Measurements from ENCODE around the gene ADCY9. TPM values are rescaled to one million over a fixed set of nuclear protein-coding genes. Genes with fewer than 3 reads are reported as not detected.
A peak's percentile ranks its signal among the peaks of the same experiment; 100 is the strongest.
"Not testable (repeated sequence)": the region's sequence is repeated elsewhere in the genome, so short reads cannot be mapped to it uniquely, and the experiment has no call there.

Gene ADCY9
- total RNA-seq (2014; rRNA removed; shearing (Covaris generic)), result 6.9 and 7.8 TPM in 2 replicates

DNA sequence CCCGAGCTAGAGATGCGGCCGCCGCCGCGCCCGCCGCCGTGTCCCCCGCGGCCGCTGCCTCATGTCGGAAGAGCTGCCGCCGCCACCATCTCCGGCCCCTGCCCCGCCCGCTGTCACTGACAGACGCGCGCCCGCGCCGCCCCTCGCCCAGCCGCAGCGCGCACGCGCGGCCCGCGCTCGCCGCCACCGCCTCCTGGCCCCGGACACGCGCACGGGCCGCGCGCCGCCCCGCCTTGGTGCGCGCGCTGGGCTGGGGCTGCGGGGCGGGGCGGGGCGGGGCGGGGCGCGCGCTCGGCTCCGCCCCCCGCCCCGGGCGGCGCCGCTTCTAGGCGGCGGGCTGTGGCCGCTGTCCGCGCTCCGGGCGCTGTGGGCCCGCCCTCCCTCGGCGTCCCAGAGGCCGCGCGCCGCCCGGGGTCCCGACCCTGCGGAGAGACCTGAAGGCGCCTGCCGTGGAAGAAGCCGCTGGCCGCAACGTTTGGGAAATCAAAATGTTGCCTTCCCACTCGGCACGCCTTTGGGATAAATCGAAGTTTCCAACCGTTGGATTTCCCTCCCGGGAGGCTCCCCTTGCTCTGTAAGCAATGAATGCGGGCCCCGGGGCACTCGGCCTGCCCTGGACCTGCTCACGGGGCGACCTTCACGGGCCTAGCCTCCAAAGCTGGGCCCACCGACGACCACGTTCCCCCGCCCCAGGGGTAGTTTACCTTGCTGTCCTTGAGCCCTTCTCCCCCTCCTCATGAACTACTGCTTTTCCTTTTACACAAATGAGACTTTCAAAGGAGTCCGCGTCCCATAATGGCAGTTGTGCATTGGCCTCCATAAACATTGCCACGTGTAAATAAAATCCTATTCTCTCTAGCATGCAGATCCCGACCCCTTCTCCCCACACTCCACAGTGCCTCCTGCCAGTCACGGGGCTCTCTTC lies at the start of gene ADCY9:
TSS of gene ADCY9 (minus strand) at position 118 of the 925 bp plus-strand sequence. CDS start 1,000 bp downstream, outside the sequence.
- DNase-seq (ENCODE audit: low read depth), result peak; percentile 75

DNA sequence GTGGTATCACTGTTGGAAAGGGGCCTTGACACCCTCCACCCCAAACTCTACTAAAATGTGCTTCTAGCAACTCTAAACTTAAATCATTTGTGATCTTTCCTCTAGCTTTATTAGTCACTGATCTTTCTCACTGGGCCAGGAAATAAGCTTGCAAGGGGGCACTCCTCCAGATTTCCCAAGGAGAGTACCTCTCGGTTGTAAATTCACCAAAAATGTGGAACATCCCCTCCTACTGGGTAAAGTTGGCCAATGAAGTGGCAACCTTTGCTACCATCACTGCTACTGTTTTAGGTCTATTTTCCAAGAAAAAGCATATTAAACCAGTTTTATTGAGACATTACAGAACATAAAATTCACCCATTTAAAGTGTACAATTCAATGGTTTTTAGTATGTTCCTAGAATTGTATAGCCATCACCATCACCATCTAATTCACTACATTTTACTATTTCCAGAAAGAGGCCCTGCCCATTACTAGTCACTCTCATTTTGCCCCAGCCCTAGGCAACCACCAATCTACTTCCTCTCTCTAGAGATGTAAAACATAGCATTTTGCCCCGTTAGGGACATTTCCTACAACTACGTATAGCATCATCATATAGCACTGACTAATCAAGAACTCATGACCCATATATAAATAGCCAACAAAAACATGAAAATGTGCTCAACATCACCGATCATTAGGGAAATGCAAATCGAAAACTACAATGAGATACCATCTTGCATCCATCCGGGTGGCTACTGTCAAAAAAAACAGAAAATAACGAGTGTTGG lies 44.6 kb upstream of the ADCY9 start:
- DNase-seq (ENCODE audit: low read depth), result peak; percentile 27

DNA sequence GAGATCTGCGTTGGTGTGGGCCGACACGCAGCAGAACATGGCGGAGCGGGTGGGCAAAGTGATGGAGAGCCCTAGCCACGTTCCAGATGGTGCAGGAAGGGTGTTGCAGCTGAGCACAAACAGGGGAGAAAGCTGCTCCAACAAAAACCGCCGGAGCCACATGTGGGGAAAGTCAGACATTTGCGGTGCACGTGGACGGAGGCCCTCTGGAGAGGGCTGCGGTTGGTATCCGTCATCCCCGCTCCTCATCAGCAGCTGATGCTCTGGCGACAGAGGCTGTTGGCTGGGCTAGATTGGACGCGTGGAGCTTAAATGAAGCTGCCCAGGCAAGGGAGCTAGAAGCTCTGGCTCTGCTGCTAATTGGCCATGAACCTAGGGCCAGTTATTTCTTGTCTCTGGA lies 43.5 kb upstream of the ADCY9 start:
- no peak for DNase-seq (ENCODE audit: low read depth)

DNA sequence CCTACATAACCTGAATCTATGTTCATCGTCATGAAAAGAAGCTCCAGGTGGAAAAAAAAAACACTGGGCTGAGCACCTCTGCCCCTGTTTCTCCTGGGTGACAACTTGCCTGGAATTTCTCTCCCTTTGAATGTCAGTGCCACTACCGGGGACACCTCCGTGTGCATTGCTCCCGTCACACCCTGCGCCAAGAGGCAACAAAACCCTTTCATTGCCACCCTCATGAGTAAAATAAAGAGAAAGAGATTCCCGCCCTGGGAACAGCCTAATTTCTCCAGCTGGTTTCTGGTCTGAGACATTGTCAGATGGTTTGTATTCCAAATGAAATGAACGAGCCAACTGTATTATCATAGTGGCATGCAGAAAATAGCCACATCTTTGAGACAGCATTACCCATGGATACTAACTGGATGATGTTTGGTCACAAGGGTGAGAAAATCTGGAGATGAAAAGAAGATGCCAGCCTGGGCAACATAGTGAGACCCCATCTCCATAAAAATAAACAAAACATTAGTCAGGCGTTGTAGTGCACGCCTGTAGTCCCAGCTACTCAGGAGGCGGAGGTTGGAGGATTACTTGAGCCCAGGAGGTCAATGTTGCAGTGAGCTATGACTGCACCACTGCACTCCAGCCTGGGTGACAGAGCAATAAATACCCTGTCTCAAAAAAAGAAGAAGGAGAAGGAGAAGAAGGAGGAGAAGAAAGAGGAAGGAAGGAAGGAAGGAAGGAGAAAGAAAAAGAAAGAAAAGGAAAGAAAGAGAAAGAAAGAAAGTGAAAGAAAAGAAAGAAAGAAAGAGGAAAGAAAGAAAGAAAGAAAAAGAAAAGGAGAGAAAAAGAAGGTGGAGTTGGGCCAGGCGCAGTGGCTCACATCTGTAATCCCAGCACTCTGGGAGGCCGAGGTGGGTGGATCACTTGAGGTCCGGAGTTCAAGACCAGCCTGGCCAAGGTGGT lies 42.2 kb upstream of the ADCY9 start:
- no peak for DNase-seq (ENCODE audit: low read depth)

DNA sequence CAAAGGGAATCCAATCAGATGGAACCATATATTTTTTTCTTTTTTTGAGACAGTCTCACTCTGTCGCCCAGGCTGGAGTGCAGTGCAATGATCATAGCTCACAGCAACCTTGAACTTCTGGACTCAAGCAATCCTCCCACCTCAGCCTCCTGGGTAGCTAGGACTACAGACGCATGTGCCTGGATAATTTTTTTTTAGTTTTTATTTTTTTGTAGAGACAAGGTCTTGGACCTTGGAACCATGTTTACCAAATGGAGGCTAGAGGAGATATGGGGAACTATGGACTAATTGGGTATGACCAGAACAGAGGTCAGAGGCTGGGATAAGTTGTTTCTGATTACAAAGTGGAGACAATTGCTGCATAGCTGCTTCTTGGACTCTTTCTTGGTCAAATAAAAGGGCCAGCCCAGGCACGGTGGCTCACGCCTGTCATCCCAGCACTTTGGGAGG lies 41.2 kb upstream of the ADCY9 start:
- DNase-seq (ENCODE audit: low read depth), result no peak

DNA sequence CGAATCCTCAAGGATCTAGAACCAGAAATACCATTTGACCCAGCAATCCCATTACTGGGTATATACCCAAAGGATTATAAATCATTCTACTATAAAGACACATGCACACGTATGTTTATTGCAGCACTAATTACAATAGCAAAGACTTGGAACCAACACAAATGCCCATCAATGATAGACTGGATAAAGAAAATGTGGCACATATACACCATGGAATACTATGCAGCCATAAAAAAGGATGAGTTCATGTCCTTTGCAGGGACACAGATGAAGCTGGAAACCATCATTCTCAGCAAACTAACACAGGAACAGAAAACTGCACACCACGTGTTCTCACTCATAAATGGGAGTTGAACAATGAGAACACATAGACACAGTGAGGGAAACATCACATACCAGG lies 40.3 kb upstream of the ADCY9 start:
- DNase-seq (ENCODE audit: low read depth), result not testable (repeated sequence)

DNA sequence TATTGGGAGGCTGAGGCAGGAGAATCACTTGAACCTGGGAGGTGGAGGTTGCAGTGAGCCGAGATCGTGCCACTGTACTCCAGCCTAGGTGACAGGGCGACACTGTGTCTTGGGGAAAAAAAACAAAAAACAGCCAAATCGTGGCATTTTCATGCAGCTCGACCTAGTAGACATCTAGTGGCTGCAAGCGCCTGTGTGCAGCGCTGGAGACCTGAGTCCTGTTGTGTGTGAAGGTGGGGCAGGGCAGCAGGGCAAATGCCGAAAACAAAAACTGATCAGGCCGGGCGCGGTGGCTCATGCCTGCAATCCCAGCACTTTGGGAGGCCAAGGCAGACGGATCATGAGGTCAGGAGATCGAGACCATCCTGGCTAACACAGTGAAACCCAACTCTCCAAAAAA lies 37.1 kb upstream of the ADCY9 start:
- not testable (repeated sequence) for DNase-seq (ENCODE audit: low read depth)

DNA sequence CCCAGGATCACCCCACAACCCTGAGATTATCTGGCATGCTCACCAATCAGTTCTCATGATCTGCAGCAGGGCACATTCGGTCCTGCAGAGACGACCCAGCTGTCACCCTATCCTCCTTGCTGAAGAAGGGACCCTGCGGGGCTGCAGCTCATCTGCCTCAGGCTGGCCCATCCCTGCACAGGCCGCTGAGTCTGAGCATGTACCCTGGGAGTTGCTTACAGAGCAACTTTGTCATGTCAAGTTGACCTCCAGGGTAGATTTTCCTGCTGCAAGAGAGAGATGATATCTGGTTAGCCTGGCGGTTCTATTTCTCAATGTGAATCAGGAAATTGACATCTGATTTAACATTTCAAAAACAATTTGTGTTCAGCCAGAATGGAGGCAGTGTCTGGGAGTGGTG lies 36.0 kb upstream of the ADCY9 start:
- DNase-seq (ENCODE audit: low read depth), result no peak

DNA sequence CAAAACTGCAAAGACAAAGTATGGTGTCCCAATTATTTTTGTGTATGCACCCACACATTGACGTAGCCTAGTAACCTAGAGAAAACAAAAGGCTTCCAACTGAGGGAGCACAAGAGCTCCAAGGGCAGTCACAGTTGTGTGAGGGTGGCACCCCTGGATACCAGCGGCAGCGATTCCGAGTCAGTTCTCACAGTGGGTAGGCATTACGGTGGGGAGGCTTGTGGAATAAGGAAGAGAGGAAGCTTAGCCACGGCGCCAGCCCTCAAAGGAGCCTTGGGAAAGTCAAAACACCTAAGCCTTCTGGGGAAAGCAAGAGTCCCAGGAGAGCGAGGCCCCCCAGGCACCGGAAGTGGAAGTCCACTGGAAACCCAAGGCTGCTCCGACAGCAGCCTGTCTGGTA lies 31.0 kb upstream of the ADCY9 start:
- DNase-seq (ENCODE audit: low read depth), result no peak

DNA sequence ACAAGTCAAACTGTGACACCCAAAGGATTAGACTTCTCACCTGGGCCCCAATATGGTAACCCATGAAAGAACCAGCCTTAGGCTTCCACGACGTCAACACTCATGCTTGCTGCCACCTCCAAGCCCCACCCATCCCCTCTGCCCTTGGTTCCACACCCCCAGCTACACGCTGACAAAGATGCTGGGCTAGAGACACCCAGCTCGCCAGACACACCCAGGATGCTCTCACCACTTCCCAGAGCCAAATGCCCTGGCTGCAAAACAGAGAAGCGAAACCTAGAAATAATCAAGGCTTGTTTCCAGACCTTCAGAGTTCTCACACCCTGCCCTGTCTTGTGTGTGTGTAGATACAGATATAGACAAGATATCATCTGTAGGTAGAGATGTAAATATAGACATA lies 26.0 kb upstream of the ADCY9 start:
- DNase-seq (ENCODE audit: low read depth), result no peak

DNA sequence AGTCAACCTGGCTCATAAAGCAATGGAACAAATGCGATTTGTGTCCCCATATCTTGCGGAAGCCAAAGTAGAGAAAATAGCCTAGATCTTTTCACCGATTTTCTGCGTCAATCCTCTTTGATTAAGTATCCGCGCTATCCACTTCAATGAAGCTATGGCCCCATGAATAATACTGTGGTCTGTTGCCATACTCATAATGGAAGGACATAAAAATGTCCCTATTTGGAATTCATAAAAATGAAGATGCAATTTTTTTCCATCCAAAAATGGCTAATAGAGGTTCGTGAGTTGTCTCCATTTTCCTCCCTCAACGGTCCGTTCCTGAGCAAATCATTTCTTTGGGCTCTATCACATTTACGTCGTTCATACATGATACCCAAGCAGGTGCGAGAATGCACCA lies 25.4 kb upstream of the ADCY9 start:
- no peak for DNase-seq (ENCODE audit: low read depth)

DNA sequence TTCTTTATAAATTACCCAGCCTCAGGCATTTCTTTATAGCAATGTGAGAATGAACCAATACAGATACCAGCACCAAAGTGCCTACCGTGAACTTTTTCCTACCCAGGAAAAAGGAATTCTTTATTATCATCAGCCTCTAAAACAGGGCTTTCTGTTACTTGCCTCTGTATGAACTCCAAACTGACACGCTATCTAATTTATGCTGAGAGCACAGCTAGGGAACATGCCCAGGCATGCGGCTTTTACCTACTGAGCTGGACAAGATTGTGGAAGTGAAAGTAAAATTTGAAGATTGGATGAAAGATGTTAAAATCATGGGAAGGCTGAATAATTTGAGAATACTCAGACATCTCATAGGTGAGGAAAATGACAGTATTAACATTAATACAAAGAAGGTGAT lies 24.4 kb upstream of the ADCY9 start:
- DNase-seq (ENCODE audit: low read depth), result peak; percentile 10

DNA sequence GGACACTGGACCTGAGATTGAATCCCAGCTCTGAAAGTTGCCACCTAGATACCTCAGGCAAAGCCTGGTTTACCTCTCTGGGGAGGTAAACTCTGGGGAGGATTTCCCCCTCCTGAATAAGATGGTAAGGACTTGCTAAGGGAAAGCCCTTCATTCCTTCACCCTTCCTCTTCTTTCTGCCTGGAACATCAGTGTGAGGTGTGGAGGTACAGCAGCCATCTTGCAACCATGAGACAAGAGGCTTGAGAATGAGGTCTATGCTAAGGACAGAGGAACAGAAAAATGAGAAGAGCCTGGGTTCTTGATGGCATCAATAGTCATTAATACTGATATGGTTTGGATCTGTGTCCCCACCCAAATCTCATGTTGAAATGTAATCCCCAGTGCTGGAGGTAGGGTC lies 23.7 kb upstream of the ADCY9 start:
- DNase-seq (ENCODE audit: low read depth), result no peak

DNA sequence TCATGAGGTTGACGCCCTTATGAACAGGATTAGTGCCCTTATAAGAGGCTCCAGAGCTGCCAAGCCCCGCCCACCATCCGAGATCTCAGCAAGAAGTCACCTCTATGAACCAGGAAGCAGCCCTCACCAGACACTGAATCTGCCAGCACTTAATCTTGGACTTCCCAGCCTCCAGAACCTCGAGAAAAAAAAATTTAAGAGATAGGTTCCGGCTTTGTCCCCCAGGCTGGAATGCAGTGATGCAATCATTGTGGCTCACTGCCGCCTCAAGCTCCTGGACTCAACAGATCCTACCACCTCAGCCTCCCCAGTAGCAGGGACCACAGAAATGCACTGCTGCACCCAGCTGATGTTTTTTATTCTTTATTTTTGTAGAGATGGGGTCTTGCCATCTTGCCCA lies 22.5 kb upstream of the ADCY9 start:
- DNase-seq (ENCODE audit: low read depth), result peak; percentile 35

DNA sequence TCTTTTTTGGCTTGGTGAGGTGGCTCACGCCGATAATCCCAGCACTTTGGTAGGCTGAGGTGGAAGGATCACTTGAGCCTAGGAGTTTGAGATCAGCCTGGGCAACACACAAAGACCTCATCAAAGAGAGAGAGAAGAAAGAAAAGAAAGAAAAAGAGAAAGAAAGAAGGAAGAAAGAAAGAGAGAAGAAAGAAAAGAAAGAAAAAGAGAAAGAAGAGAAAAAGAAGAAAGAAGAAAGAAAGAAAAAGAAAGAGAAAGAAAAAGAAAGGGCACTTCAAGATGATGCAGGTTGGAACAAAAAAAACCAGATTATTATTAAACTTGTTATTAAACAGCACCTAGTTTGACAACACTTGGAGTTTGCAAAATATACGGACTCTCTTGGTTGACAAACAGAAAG lies 21.2 kb upstream of the ADCY9 start:
- no peak for DNase-seq (ENCODE audit: low read depth)

DNA sequence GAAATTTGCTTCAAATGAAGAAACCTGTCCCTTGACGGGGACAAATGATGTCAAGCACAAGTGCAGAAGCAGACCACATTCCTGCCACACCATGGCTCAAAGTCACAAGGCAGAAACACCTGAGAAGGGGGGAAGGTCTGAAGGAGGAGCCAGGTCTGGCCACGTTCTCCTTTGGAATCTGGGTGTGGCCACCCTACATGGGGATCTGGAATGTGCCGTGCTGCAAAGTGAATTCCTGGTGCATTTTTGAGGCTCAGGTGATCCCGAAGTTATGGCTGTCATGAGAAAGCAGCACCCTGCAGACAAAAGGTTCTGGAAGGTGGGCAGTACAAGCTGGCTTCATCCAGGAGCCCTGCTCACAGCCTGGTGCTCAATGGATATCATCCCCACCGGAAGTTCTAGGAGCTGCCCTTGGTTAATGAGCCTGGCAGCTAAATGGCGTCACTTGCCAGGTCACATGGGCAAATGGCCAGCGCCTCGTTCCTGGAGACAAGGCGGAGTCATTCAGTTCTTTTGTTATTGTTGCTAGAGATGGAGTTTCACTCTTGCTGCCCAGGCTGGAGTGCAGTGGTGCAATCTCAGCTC lies 20.1 kb upstream of the ADCY9 start:
- DNase-seq (ENCODE audit: low read depth), result no peak

DNA sequence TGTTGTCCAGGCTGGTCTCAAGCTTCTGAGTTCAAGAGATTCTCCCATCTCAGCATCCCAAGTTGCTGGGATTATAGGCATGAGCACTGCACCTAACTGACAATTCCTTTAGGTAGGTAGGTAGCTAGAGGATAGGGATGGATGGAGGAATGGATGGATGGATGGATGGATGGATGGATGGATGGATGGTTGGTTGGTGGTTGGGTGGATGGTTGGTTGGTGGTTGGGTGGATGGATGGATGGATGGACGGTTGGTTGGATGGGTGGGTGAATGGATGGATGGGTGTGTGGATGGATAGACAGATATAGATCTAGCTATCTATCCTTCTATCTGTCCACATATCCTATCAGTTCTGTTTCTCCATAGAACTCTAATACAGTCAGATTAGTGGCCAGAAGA lies 19.3 kb upstream of the ADCY9 start:
- no peak for DNase-seq (ENCODE audit: low read depth)

DNA sequence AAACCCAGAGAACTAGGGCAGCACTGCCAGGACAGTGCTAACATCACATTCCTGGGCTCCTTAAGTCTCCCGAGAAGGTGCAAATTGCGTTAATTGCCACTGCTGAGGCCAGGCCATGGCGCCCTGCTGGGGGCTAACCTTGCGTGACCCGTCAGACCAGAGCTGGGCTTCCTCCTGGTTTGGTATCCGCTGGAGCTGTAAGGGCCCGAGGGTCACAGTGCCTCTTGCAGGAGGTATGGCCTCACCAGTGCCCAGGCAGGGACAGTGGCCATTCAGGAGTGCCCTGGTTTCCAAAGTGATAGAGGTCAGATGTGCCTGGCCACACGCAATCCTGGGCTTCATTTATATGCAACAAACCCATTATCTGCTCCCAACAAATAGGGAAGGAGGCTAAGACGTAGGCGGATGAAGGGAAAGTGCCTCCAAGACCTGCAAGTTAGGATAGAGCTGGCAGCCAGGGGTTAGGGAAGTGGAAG lies 17.7 kb upstream of the ADCY9 start:
- no peak for DNase-seq (ENCODE audit: low read depth)

DNA sequence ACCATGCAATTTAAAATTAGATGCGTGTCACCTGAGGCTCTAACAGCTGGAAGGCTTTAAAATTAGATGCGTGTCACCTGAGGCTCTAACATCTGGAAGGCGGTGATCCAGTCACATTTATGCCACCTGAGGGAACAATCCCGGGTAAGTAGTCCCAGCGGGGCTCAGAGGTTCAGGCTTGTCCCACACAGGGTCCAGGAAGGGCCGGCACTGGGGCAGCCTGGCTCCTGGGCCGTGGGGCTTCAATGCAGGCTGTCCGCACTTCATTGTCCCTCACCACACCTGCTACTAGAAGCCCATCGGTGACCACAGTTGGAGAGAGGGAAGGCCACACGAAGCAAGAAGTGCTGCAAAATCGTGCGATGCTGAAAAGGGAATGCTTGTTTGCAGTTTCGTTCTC lies 15.4 kb upstream of the ADCY9 start:
- no peak for DNase-seq (ENCODE audit: low read depth)

DNA sequence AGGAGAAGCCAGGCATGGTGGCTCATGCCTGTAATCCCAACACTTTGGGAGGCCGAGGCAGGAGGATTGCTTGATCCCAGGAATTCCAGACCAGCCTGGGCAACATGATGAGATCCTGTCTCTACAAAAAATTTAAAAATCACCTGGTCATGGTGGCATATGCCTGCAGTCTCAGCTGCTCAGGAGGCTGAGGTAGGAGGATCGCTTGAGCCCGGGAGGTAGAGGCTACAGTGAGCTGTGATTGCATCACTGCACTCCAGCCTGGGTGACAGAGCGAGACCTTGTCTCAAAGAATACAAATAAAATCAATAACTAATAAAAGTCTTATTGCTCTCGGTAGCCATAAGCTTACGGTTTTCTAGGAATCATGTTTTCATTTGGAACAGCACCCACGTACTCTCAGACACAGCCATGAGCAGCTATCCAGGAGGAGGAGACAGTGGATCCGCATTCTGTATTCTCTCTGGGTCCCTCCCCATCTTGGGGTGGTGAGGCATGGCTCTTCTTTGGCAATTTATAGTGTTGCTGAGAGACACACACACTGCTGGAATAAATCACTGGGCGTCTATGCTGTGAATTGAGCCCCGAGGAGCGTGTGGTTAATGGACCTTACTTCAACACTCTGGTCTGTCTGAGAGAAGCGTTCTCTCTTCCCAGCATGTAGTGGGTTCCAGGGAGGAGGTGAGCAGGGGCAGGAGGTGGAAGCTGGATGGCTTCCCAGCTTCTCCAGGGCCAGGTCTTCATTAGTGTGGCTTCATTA lies 8.5 kb upstream of the ADCY9 start:
- no peak for DNase-seq (ENCODE audit: low read depth)

Data from RPMI7951 (cell line).